K562 (cell line): Measurements from ENCODE around the gene PRDM16. TPM values are rescaled to one million over a fixed set of nuclear protein-coding genes. Genes with fewer than 3 reads are reported as not detected.

Experiments
- ATAC-seq: fragments of 200-7000 bp; cut with Tn5 transposase; 3 replicates; pipeline ENCODE4 v1.9.1; 2020; ENCODE audit warnings: moderate library complexity
- BruUV-seq: library from RNA; stranded (reverse); fragments of 400-500 nt; replicated peaks from 2 replicates; lab custom pipeline; 2021; lab: Mats Ljungman, UMichigan
- CTCF ChIA-PET: fragments of 300-600 bp; formaldehyde crosslinking; extraction: SDS; loops from one replicate; lab custom pipeline; 2021; ENCODE audit warnings: low intra/inter-chr PET ratio; lab: Yijun Ruan, JAX
- POLR2A ChIA-PET: fragments of 300-600, 350-650 bp; sonication (Branson Sonifier 250); formaldehyde crosslinking; extraction: SDS; loops from one replicate; lab custom pipeline; 2021; ENCODE audit warnings: antibody characterized with exemption, inconsistent platforms; lab: Yijun Ruan, JAX
- DNase-seq, 4 experiments: peaks; one replicate each; pipeline versions ENCODE4 v3.0.0 to v3.0.0-alpha.2; 2011 to 2018; ENCODE audit warnings: low spot score in 3 of 4, mixed read lengths in 3 of 4; ENCODE audit errors: extremely low read depth in 1 of 4
- FAIRE-seq: peaks from 2 replicates; lab custom pipeline; 2011; peaks lifted over from hg19 to GRCh38; lab: Jason Lieb, UNC
- H2AFZ ChIP-seq: 2 replicates; pipeline ENCODE4 v1.6.0; 2011; ENCODE audit warnings: low read depth, low read length, control low read depth, inconsistent platforms
- H3K27ac ChIP-seq: fragments of 200-600 bp; 3 replicates; pipeline ENCODE4 v1.8.0; 2011; ENCODE audit warnings: low read depth, mild to moderate bottlenecking, control low read depth, inconsistent platforms, low read length, moderate library complexity, mixed read lengths; ENCODE audit errors: extremely low read depth
- H3K27me3 ChIP-seq, 2 experiments: fragments of 300-600 bp in 1 of 2; 2 replicates in 1 of 2; 3 replicates in 1 of 2; pipeline versions ENCODE4 v1.6.0 to v1.8.0; 2011; ENCODE audit warnings: inconsistent platforms in 2 of 2, low read length in 2 of 2, mild to moderate bottlenecking in 1 of 2, mixed read lengths in 1 of 2, moderate library complexity in 1 of 2; ENCODE audit not compliant: control insufficient read depth in 2 of 2, insufficient read depth in 2 of 2
- H3K36me3 ChIP-seq: fragments of 300-600 bp; 3 replicates; pipeline ENCODE4 v1.8.0; 2011; ENCODE audit warnings: mild to moderate bottlenecking, low read length, inconsistent platforms; ENCODE audit not compliant: control insufficient read depth, insufficient read depth
- H3K4me1 ChIP-seq, 2 experiments: fragments of 200-600 bp in 1 of 2; replicated peaks in 1 of 2; 2 replicates in 1 of 2; 3 replicates in 1 of 2; pipeline versions ENCODE4 v1.5.1 to v1.8.0; 2011; ENCODE audit warnings: inconsistent platforms in 2 of 2, low read length in 2 of 2, mild to moderate bottlenecking in 1 of 2, mixed read lengths in 1 of 2, moderate library complexity in 1 of 2; ENCODE audit not compliant: control insufficient read depth in 2 of 2, insufficient read depth in 2 of 2
- H3K4me2 ChIP-seq: 2 replicates; pipeline ENCODE4 v1.6.1; 2011; ENCODE audit warnings: low read length, control low read depth, inconsistent platforms, mixed read lengths; ENCODE audit not compliant: insufficient read depth
- H3K4me3 ChIP-seq: fragments of 200-600 bp; sonication (generic), shearing (Covaris generic); 2 replicates; pipeline ENCODE4 v1.5.1; 2016; ENCODE audit warnings: control low read depth, inconsistent platforms
- H3K79me2 ChIP-seq: fragments of 200-600 bp; 3 replicates; pipeline ENCODE4 v1.8.0; 2011; ENCODE audit warnings: low read length, inconsistent platforms; ENCODE audit not compliant: control insufficient read depth, insufficient read depth
- H3K9ac ChIP-seq, 2 experiments: 2 replicates each; pipeline versions ENCODE4 v1.6.0 to v1.6.1; 2011; ENCODE audit warnings: low read depth in 2 of 2, low read length in 2 of 2, control low read depth in 1 of 2, inconsistent platforms in 1 of 2, mild to moderate bottlenecking in 1 of 2, mixed read lengths in 1 of 2; ENCODE audit not compliant: insufficient read depth in 1 of 2
- H3K9me1 ChIP-seq: one replicate; pipeline ENCODE4 v1.6.0; 2011; ENCODE audit warnings: inconsistent platforms, mild to moderate bottlenecking, low read length, moderate library complexity; ENCODE audit not compliant: control insufficient read depth, insufficient read depth
- H3K9me3 ChIP-seq: replicated peaks from 2 replicates; pipeline ENCODE4 v1.5.1; 2011; ENCODE audit warnings: low read depth, low read length, inconsistent platforms; ENCODE audit not compliant: control insufficient read depth, insufficient read depth
- H4K20me1 ChIP-seq: replicated peaks from 2 replicates; pipeline ENCODE4 v1.6.1; 2011; ENCODE audit warnings: low read length, inconsistent platforms, mixed read lengths; ENCODE audit not compliant: control insufficient read depth, insufficient read depth
- ATF6 ChIP-seq: sonication (generic); formaldehyde crosslinking; IDR thresholded peaks from 2 replicates; pipeline ENCODE4 v1.4.0; 2020; ENCODE audit warnings: mild to moderate bottlenecking, missing genetic modification reagents
- CCAR2 ChIP-seq: fragments of 200-400 bp; formaldehyde crosslinking; IDR thresholded peaks from 2 replicates; pipeline ENCODE4 v1.6.1; 2017; ENCODE audit warnings: mild to moderate bottlenecking, low read depth, low read length
- CHD1 ChIP-seq: fragments of 200-600 bp; sonication (generic); IDR thresholded peaks from one replicate; pipeline ENCODE4 v1.6.1; 2012; ENCODE audit warnings: mild to moderate bottlenecking, moderate library complexity, low read length, inconsistent platforms
- EHMT2 ChIP-seq: fragments of 450-650 bp; IDR thresholded peaks from 2 replicates; pipeline ENCODE4 v1.6.1; 2018; ENCODE audit warnings: antibody characterized with exemption
- FOXP4 ChIP-seq: sonication (generic); formaldehyde crosslinking; IDR thresholded peaks from 2 replicates; pipeline ENCODE4 v1.8.0; 2022; ENCODE audit warnings: mild to moderate bottlenecking, missing genetic modification reagents, borderline replicate concordance
- HMGN3 ChIP-seq: IDR thresholded peaks from 2 replicates; pipeline ENCODE4 v1.6.1; 2011; ENCODE audit warnings: borderline replicate concordance, low read depth, mild to moderate bottlenecking, mixed read lengths, low read length; ENCODE audit not compliant: insufficient read length; ENCODE audit errors: extremely low read depth
- MAFK ChIP-seq: IDR thresholded peaks from 2 replicates; pipeline ENCODE4 v1.6.1; 2011; ENCODE audit warnings: low read length, improper control_type of control experiment
- MEF2A ChIP-seq: IDR thresholded peaks from 2 replicates; pipeline ENCODE4 v1.6.1; 2011; ENCODE audit warnings: low read depth, mild to moderate bottlenecking, low read length, moderate library complexity; ENCODE audit not compliant: control insufficient read depth
- RBM14 ChIP-seq: fragments of 200-400 bp; formaldehyde crosslinking; IDR thresholded peaks from 2 replicates; pipeline ENCODE4 v1.6.1; 2018; ENCODE audit warnings: low read depth, mild to moderate bottlenecking, low read length, moderate library complexity, borderline replicate concordance; ENCODE audit not compliant: insufficient read depth
- RUNX1 ChIP-seq: sonication (generic); IDR thresholded peaks from 2 replicates; pipeline ENCODE4 v1.6.1; 2016; ENCODE audit warnings: antibody characterized with exemption, low read depth
- SAFB2 ChIP-seq: fragments of 200-400 bp; formaldehyde crosslinking; IDR thresholded peaks from 2 replicates; pipeline ENCODE4 v1.6.1; 2018; ENCODE audit warnings: borderline replicate concordance, low read length, low read depth, moderate library complexity; ENCODE audit not compliant: severe bottlenecking
- SP2 ChIP-seq: IDR thresholded peaks from 2 replicates; pipeline ENCODE4 v1.6.1; 2011; ENCODE audit warnings: mild to moderate bottlenecking, low read depth, low read length, moderate library complexity; ENCODE audit not compliant: poor library complexity, severe bottlenecking; ENCODE audit errors: extremely low read depth
- UBTF ChIP-seq, 2 experiments: IDR thresholded peaks; 2 replicates each; pipeline ENCODE4 v1.6.1; 2012; ENCODE audit warnings: improper control_type of control experiment in 2 of 2, low read depth in 2 of 2, low read length in 2 of 2, borderline replicate concordance in 1 of 2
- ZNF124 ChIP-seq: sonication (generic); formaldehyde crosslinking; IDR thresholded peaks from 2 replicates; pipeline ENCODE4 v1.8.1; 2022; ENCODE audit warnings: missing genetic modification reagents
- ZNF561 ChIP-seq: fragments of 450-650 bp; formaldehyde crosslinking; conservative IDR thresholded peaks from 2 replicates; pipeline ENCODE4 v1.4.0; 2020; ENCODE audit warnings: mild to moderate bottlenecking, moderate library complexity
- WGBS: fragments of 100-300 bp; shearing (Covaris generic); methylation state at CpG from one replicate; pipeline ENCODE4 v1.1.6; 2016; ENCODE audit warnings: low coverage, mixed read lengths; ENCODE audit not compliant: insufficient coverage; ENCODE audit errors: missing lambda C conversion rate; 5-methylcytosine and 5-hydroxymethylcytosine counted together
- in situ Hi-C: fragments of 300-500 bp; cut with MboI; formaldehyde crosslinking; loops from 4 replicates; pipeline ENCODE4 v1.15.0; 2018; ENCODE audit warnings: inconsistent platforms, mixed read lengths
- intact Hi-C: fragments of 100-400 bp; cut with micrococcal nuclease; formaldehyde crosslinking; loops from 2 replicates; pipeline ENCODE4 v1.14.2; 2022
- polyA plus RNA-seq, 8 experiments: library from polyadenylated mRNA; depleted of rRNA in 4 of 8; stranded (reverse) in 5 of 8; unstranded in 3 of 8; fragments of >200 nt; fragmentation: Nextera tagmentation in 2 of 8; fragmentation: Illumina TruSeq in 1 of 8; extraction: Ambion mirVana in 2 of 8; extraction: Trizol in 1 of 8; gene quantifications; 2 replicates each; pipeline versions ENCODE4 v1.2.1 to v1.2.3, GENCODE V29; 2011 to 2014; ENCODE audit warnings: inconsistent platforms in 1 of 8, missing spikeins in 1 of 8
- total RNA-seq, 7 experiments: library from RNA; depleted of rRNA in 6 of 7; stranded (reverse); fragments of >200 nt in 6 of 7; fragmentation: Illumina TruSeq in 2 of 7; extraction: Trizol in 2 of 7; gene quantifications; 2 replicates each; pipeline versions ENCODE4 v1.2.1 to v1.2.3, GENCODE V29; 2011 to 2021; ENCODE audit warnings: low replicate concordance in 1 of 7

PRDM16 gene
- total and polyA plus RNA-seq, 9 of the 15 experiments (the other 6 are each of a cell fraction or from before 2014, with no cell fraction given) = 0.10 to 0.27 TPM; not detected in 7

GRCh38 chr1:3120994-3121393, 52.0 kb downstream of the PRDM16 start:
- intact Hi-C loops = no loop called here
- peaks cover 0 to 15% of the 10 kb centered on the region in 2 experiments; a peak in 1 of 5 replicates for H3K4me1 ChIP-seq
- H4K20me1 ChIP-seq = peaks cover 6% of the 10 kb centered on the region; the same call in 1 of the 2 replicates
- in situ Hi-C loops = no loop called here
- H3K4me2 ChIP-seq = no peak overlapping the region
- WGBS = 0% methylated on average over 10 of the region's 14 CpGs
- no peak overlapping the region for H3K9ac ChIP-seq
- H3K9me1 ChIP-seq = no peaks in the 10 kb centered on the region
- no peaks in the 10 kb centered on the region for H3K79me2 ChIP-seq
- no peaks in the 10 kb centered on the region for H3K36me3 ChIP-seq
- FAIRE-seq = no peak
- no TSS peak for BruUV-seq
- CTCF ChIA-PET = interaction anchor here (0.6 kb wide), 1 partner anchor 303 kb away, joined by 3 read pairs; no protein-coding TSS in a partner anchor
- H3K27me3 ChIP-seq = peaks cover 28 to 73% of the 10 kb centered on the region in 2 experiments; a peak in 4 of 5 replicates
- H3K4me3 ChIP-seq = no peak overlapping the region
- POLR2A ChIA-PET = interaction anchor here (0.6 kb wide), 1 partner anchor 22 kb away, joined by 4 read pairs; no protein-coding TSS in a partner anchor
- no peak for DNase-seq
- no peak overlapping the region for H2AFZ ChIP-seq
- H3K9me3 ChIP-seq = no peaks in the 10 kb centered on the region
- no peak for ATAC-seq
- no peak overlapping the region for H3K27ac ChIP-seq
- no peak for TF ChIP-seq MAFK
- TF ChIP-seq RUNX1 = no peak
- no peak for TF ChIP-seq SAFB2
- TF ChIP-seq HMGN3 = no peak
- TF ChIP-seq MEF2A = no peak
- no peak for TF ChIP-seq CHD1
- no peak for TF ChIP-seq UBTF (IDR thresholded peaks at IDR 0.05; ENCODE audit: borderline replicate concordance in 1 of 2, low read depth in 2 of 2, low read length in 2 of 2)
- no peak for TF ChIP-seq RBM14
- no peak for TF ChIP-seq ZNF561 (CRISPR knock-in tag)
- TF ChIP-seq FOXP4 = no peak
- no peak for TF ChIP-seq ATF6 (CRISPR knock-in tag)
- no peak for TF ChIP-seq ZNF124 (CRISPR knock-in tag)
- TF ChIP-seq CCAR2 = no peak
- TF ChIP-seq SP2 = no peak
- TF ChIP-seq EHMT2 = no peak
